ENCODE data around the gene TSSK6. TPM values are rescaled to one million over a fixed set of nuclear protein-coding genes. Genes with fewer than 3 reads are reported as not detected.

The TSSK6 gene
- total RNA-seq, 3 donors from 2014 or later: 0.96 to 2.9 (median 2.3) TPM

- H3K4me1 ChIP-seq: peaks cover 9 to 12% of the 10 kb centered on the region in 2 donors
- TF ChIP-seq CTCF (IDR thresholded peaks at IDR 0.05) (no peak), POLR2AphosphoS5 (IDR thresholded peaks at IDR 0.05) (no peak), POLR2A (IDR thresholded peaks at IDR 0.05) (no peak)
- intact Hi-C loops (cut with DNase I; ENCODE audit: low total_unique reads): no loop called here
- H3K4me3 ChIP-seq: no peak overlapping the region
- H3K9me3 ChIP-seq: no peaks in the 10 kb centered on the region
- H3K36me3 ChIP-seq: no peaks in the 10 kb centered on the region
- H3K27ac ChIP-seq: peak overlapping the region in 1 of 2 donors; percentile 42
- H3K27me3 ChIP-seq: no peaks in the 10 kb centered on the region
- DNase-seq (ENCODE audit: low spot score in 2 of 2): no peak
Measured at GRCh38 chr19:19486343-19487076, 28.8 kb downstream of the TSSK6 start.

- peak overlapping the region in 1 of 2 donors; percentile 42 for H3K27ac ChIP-seq
- no peaks in the 10 kb centered on the region for H3K27me3 ChIP-seq
- peaks cover 9 to 12% of the 10 kb centered on the region in 2 donors for H3K4me1 ChIP-seq
- TF ChIP-seq POLR2AphosphoS5 (IDR thresholded peaks at IDR 0.05) (no peak), POLR2A (IDR thresholded peaks at IDR 0.05) (no peak), CTCF (IDR thresholded peaks at IDR 0.05) (no peak)
- no peaks in the 10 kb centered on the region for H3K36me3 ChIP-seq
- no peaks in the 10 kb centered on the region for H3K9me3 ChIP-seq
- intact Hi-C loops (cut with DNase I; ENCODE audit: low total_unique reads): no loop called here
- no peak overlapping the region for H3K4me3 ChIP-seq
- DNase-seq (ENCODE audit: low spot score in 2 of 2): no peak
Measured at GRCh38 chr19:19485998-19486290, 29.4 kb downstream of the TSSK6 start.

- intact Hi-C loops (cut with DNase I; ENCODE audit: low total_unique reads): no loop called here
- no peaks in the 10 kb centered on the region for H3K9me3 ChIP-seq
- peak overlapping the region in 1 of 2 donors; percentile 60 for H3K27ac ChIP-seq
- no peak for DNase-seq (ENCODE audit: low spot score in 2 of 2)
- TF ChIP-seq POLR2A (IDR thresholded peaks at IDR 0.05): no peak
- TF ChIP-seq POLR2AphosphoS5 (IDR thresholded peaks at IDR 0.05): no peak
- no peak for TF ChIP-seq CTCF (IDR thresholded peaks at IDR 0.05)
- H3K36me3 ChIP-seq: no peaks in the 10 kb centered on the region
- H3K27me3 ChIP-seq: no peaks in the 10 kb centered on the region
- peaks cover 9 to 12% of the 10 kb centered on the region in 2 donors for H3K4me1 ChIP-seq
- no peak overlapping the region for H3K4me3 ChIP-seq
Measured at GRCh38 chr19:19485161-19485997, 30.0 kb downstream of the TSSK6 start.

- no peaks in the 10 kb centered on the region for H3K27me3 ChIP-seq
- H3K36me3 ChIP-seq: no peaks in the 10 kb centered on the region
- no peaks in the 10 kb centered on the region for H3K9me3 ChIP-seq
- no peak overlapping the region for H3K4me3 ChIP-seq
- no peak overlapping the region for H3K27ac ChIP-seq
- DNase-seq (ENCODE audit: low spot score in 2 of 2): no peak
- intact Hi-C loops (cut with DNase I; ENCODE audit: low total_unique reads): no loop called here
- peaks cover 0 to 1% of the 10 kb centered on the region in 2 donors for H3K4me1 ChIP-seq
- TF ChIP-seq CTCF (IDR thresholded peaks at IDR 0.05) (no peak), POLR2AphosphoS5 (IDR thresholded peaks at IDR 0.05) (no peak), POLR2A (IDR thresholded peaks at IDR 0.05) (no peak)
Measured at GRCh38 chr19:19482809-19483596, 32.3 kb downstream of the TSSK6 start.
